ENCODE results near the gene GMPR.

The GMPR gene

GRCh38 chr6:16318538-16318937 is 80.2 kb downstream of the GMPR start:
- no peak for TF ChIP-seq POLR2AphosphoS5 (IDR thresholded peaks at IDR 0.05; ENCODE audit: low read depth, low read length)
- no peak for TF ChIP-seq POLR2A (IDR thresholded peaks at IDR 0.05; ENCODE audit: low read depth, low read length)
- no peak for TF ChIP-seq TAF1 (IDR thresholded peaks at IDR 0.05; ENCODE audit: borderline replicate concordance, low read depth, low read length)
- DNase-seq (ENCODE audit: insufficient read length) (no peak), FAIRE-seq (no peak)

GRCh38 chr6:16318953-16319720 is 80.8 kb downstream of the GMPR start:
- FAIRE-seq (no peak), DNase-seq (ENCODE audit: insufficient read length) (no peak)
- no peak for TF ChIP-seq TAF1 (IDR thresholded peaks at IDR 0.05; ENCODE audit: borderline replicate concordance, low read depth, low read length)
- no peak for TF ChIP-seq POLR2A (IDR thresholded peaks at IDR 0.05; ENCODE audit: low read depth, low read length)
- no peak for TF ChIP-seq POLR2AphosphoS5 (IDR thresholded peaks at IDR 0.05; ENCODE audit: low read depth, low read length)

- 0 out of 2 replicates have a peak, but pooled peaks have one; percentile 8 for TF ChIP-seq TAF1 (IDR thresholded peaks at IDR 0.05; ENCODE audit: borderline replicate concordance, low read depth, low read length)
- no peak for TF ChIP-seq POLR2A (IDR thresholded peaks at IDR 0.05; ENCODE audit: low read depth, low read length)
- FAIRE-seq (peak; percentile 91), DNase-seq (ENCODE audit: insufficient read length) (no peak)
Measured at GRCh38 chr6:16319813-16320532, 81.6 kb downstream of the GMPR start.

- DNase-seq (ENCODE audit: insufficient read length) (no peak), FAIRE-seq (no peak)
- no peak for TF ChIP-seq TAF1 (IDR thresholded peaks at IDR 0.05; ENCODE audit: borderline replicate concordance, low read depth, low read length)
- no peak for TF ChIP-seq POLR2A (IDR thresholded peaks at IDR 0.05; ENCODE audit: low read depth, low read length)
- no peak for TF ChIP-seq POLR2AphosphoS5 (IDR thresholded peaks at IDR 0.05; ENCODE audit: low read depth, low read length)
Measured at GRCh38 chr6:16320533-16321340, 82.3 kb downstream of the GMPR start.

GRCh38 chr6:16321341-16321710 is 82.9 kb downstream of the GMPR start:
- no peak for FAIRE-seq
- no peak for TF ChIP-seq POLR2AphosphoS5 (IDR thresholded peaks at IDR 0.05; ENCODE audit: low read depth, low read length)
- TF ChIP-seq POLR2A (IDR thresholded peaks at IDR 0.05; ENCODE audit: low read depth, low read length), result no peak
- no peak for TF ChIP-seq TAF1 (IDR thresholded peaks at IDR 0.05; ENCODE audit: borderline replicate concordance, low read depth, low read length)
- DNase-seq (ENCODE audit: insufficient read length), result no peak

GRCh38 chr6:16321826-16322225 is 83.4 kb downstream of the GMPR start:
- TF ChIP-seq POLR2A (IDR thresholded peaks at IDR 0.05; ENCODE audit: low read depth, low read length), result no peak
- TF ChIP-seq TAF1 (IDR thresholded peaks at IDR 0.05; ENCODE audit: borderline replicate concordance, low read depth, low read length), result no peak
- no peak for TF ChIP-seq POLR2AphosphoS5 (IDR thresholded peaks at IDR 0.05; ENCODE audit: low read depth, low read length)
- no peak for FAIRE-seq
- DNase-seq (ENCODE audit: insufficient read length), result no peak

- DNase-seq (ENCODE audit: insufficient read length) (no peak), FAIRE-seq (peak; percentile 67)
- no peak for TF ChIP-seq POLR2AphosphoS5 (IDR thresholded peaks at IDR 0.05; ENCODE audit: low read depth, low read length)
- TF ChIP-seq POLR2A (IDR thresholded peaks at IDR 0.05; ENCODE audit: low read depth, low read length), result no peak
- TF ChIP-seq TAF1 (IDR thresholded peaks at IDR 0.05; ENCODE audit: borderline replicate concordance, low read depth, low read length), result no peak
Measured at GRCh38 chr6:16322666-16323312, 84.4 kb downstream of the GMPR start.

GRCh38 chr6:16324184-16324583 is 85.8 kb downstream of the GMPR start:
- TF ChIP-seq POLR2A (IDR thresholded peaks at IDR 0.05; ENCODE audit: low read depth, low read length) (no peak), TAF1 (IDR thresholded peaks at IDR 0.05; ENCODE audit: borderline replicate concordance, low read depth, low read length) (no peak), POLR2AphosphoS5 (IDR thresholded peaks at IDR 0.05; ENCODE audit: low read depth, low read length) (no peak)
- DNase-seq (ENCODE audit: insufficient read length), result no peak
- FAIRE-seq, result no peak

- TF ChIP-seq POLR2AphosphoS5 (IDR thresholded peaks at IDR 0.05; ENCODE audit: low read depth, low read length) (no peak), TAF1 (IDR thresholded peaks at IDR 0.05; ENCODE audit: borderline replicate concordance, low read depth, low read length) (no peak), POLR2A (IDR thresholded peaks at IDR 0.05; ENCODE audit: low read depth, low read length) (no peak)
- DNase-seq (ENCODE audit: insufficient read length) (no peak), FAIRE-seq (no peak)
Measured at GRCh38 chr6:16324606-16325225, 86.3 kb downstream of the GMPR start.

- no peak for TF ChIP-seq POLR2A (IDR thresholded peaks at IDR 0.05; ENCODE audit: low read depth, low read length)
- TF ChIP-seq TAF1 (IDR thresholded peaks at IDR 0.05; ENCODE audit: borderline replicate concordance, low read depth, low read length), result no peak
- no peak for TF ChIP-seq POLR2AphosphoS5 (IDR thresholded peaks at IDR 0.05; ENCODE audit: low read depth, low read length)
- FAIRE-seq, result no peak
- no peak for DNase-seq (ENCODE audit: insufficient read length)
Measured at GRCh38 chr6:16326531-16326930, 88.1 kb downstream of the GMPR start.

All from GM12892 (cell line).